NK-92 (cell line): Measurements from ENCODE around the gene ARPC4.
"Not testable (repeated sequence)": the region's sequence is repeated elsewhere in the genome, so short reads cannot be mapped to it uniquely, and the experiment has no call there.

Experiments used
- DNase-seq: peaks from one replicate; lab custom pipeline; 2025; ENCODE audit not compliant: unreplicated experiment; lab: John Stamatoyannopoulos, UW

ARPC4 gene

GRCh38 chr3:9818666-9819335, 25.9 kb downstream of the ARPC4 start:
- no peak for DNase-seq

GRCh38 chr3:9820543-9820942, 27.7 kb downstream of the ARPC4 start:
- no peak for DNase-seq

- no peak for DNase-seq
These were observed 28.1 kb downstream of the ARPC4 start for GRCh38 chr3:9820946-9821345.

- DNase-seq = no peak
These were observed 32.7 kb downstream of the ARPC4 start for GRCh38 chr3:9825451-9826040.

- DNase-seq = no peak
These were observed 34.1 kb downstream of the ARPC4 start for GRCh38 chr3:9826815-9827573.

GRCh38 chr3:9828801-9829755, 36.2 kb downstream of the ARPC4 start:
- no peak for DNase-seq

- no peak for DNase-seq
These were observed 38.4 kb downstream of the ARPC4 start for GRCh38 chr3:9831253-9831652.

- DNase-seq = no peak
These were observed 40.2 kb downstream of the ARPC4 start for GRCh38 chr3:9833078-9833477.

- no peak for DNase-seq
These were observed 41.9 kb downstream of the ARPC4 start for GRCh38 chr3:9834520-9835380.

GRCh38 chr3:9837701-9838582, 45.1 kb downstream of the ARPC4 start:
- DNase-seq = no peak

GRCh38 chr3:9838856-9839255, 46.0 kb downstream of the ARPC4 start:
- no peak for DNase-seq

GRCh38 chr3:9841015-9841414, 48.1 kb downstream of the ARPC4 start:
- DNase-seq = no peak

GRCh38 chr3:9843715-9844438, 51.0 kb downstream of the ARPC4 start, which contains the start of gene RPUSD3:
Gene RPUSD3, minus strand, starts transcription at chr3:9844008. Its CDS starts 18 bp downstream, at chr3:9843990.
- DNase-seq = peak; percentile 69

GRCh38 chr3:9846231-9846630, 53.3 kb downstream of the ARPC4 start:
- DNase-seq = no peak

GRCh38 chr3:9846931-9847488, 54.1 kb downstream of the ARPC4 start:
- no peak for DNase-seq

GRCh38 chr3:9847870-9848269, 55.0 kb downstream of the ARPC4 start:
- not testable (repeated sequence) for DNase-seq

- DNase-seq = not testable (repeated sequence)
These were observed 56.0 kb downstream of the ARPC4 start for GRCh38 chr3:9848860-9849259.

- DNase-seq = not testable (repeated sequence)
These were observed 58.5 kb downstream of the ARPC4 start for GRCh38 chr3:9851383-9851782.
